NT2/D1 (cell line): ENCODE results near the gene SERPINB1.

Experiments
- SUZ12 ChIP-seq: IDR thresholded peaks from 2 replicates; pipeline ENCODE4 v1.6.1; 2011; ENCODE audit not compliant: insufficient read length, insufficient read depth; ENCODE audit errors: extremely low read depth
- ZNF274 ChIP-seq: IDR thresholded peaks from 2 replicates; pipeline ENCODE4 v1.6.1; 2011; ENCODE audit warnings: mild to moderate bottlenecking, low read depth, low read length

DNA sequence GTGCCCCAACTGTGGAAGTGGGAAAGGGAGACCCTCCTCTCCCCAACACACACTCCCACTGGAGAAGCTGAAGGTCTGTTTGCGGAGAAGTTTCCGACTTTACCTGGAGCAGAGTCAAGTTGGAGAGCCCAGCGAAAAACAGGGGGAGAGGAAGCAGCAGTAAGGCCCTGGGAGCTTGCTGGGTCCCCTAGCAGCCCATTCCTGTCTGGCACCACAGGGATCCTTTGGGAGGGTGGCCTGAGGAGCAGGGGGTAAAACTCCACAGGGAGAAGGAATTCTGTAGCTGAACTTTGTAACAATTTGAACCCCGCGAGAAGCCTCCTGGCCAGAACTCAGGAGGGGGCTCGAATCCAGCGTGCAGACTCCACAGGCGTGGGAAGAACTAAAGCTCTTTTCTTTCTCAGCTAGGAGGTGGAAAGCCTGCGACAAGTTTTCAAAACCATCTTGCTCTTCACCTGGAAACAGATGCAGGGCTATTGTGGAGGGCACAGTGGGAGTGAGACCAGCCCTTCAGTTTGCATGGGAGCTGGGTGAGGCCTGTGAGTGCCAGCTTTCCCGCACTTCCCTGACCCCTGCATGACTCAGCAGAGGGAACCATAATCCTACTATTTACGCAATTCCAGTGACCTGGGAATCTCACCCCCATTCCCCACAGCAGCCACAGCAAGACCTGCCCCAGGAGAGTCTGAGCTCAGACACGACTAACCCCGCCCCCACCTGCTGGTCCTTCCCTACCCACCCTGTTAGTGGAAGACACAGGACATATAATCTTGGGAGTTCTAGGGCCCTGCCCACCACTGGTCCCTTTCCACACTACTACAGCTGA, 35.6 kb upstream of the SERPINB1 start:
- TF ChIP-seq ZNF274 (no peak), SUZ12 (no peak)
